Activated naive CD4-positive, alpha-beta T cell (primary cell): ENCODE results near the gene PRDM2.

Experiments
- DNase-seq, 4 experiments: peaks; one replicate each; lab custom pipeline; 2025; lab: John Stamatoyannopoulos, UW

Gene PRDM2

DNA sequence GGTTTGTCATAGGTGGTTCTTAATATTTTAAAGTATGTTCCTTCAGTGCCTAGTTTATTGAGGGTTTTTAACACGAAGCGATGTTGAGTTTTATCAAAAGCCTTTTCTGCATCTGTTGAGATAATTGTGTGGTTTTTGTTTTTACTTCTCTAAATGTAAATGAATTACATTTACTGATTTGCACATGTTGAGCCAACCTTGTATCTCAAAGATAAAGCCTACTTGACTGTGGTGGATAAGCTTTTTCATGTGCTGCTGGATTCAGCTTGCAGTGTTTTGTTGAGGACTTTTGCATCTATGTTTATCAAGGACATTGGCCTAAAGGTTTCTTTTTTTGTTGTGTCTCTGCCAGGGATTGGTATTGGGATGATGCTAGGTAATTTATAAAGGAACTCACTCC is 142.5 kb downstream of the PRDM2 start:
- DNase-seq: no peak

DNA sequence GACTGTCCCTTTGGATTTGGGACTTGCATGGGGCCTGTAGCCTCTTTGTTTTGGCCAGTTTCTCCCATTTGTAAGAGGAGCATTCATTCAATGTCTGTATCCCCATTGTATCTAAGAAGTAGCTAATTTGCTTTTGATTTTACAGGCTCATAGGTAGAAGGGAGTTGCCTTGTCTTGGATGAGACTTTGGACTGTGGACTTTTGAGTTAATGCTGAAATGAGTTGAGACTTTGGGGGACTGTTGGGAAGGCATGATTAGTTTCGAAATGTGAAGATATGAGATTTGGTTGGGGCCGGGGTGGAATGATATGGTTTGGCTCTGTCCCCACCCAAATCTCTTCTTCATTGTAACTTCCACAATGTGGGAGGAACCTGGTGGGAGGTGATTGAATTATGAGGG is 151.7 kb downstream of the PRDM2 start:
- DNase-seq: no peak

DNA sequence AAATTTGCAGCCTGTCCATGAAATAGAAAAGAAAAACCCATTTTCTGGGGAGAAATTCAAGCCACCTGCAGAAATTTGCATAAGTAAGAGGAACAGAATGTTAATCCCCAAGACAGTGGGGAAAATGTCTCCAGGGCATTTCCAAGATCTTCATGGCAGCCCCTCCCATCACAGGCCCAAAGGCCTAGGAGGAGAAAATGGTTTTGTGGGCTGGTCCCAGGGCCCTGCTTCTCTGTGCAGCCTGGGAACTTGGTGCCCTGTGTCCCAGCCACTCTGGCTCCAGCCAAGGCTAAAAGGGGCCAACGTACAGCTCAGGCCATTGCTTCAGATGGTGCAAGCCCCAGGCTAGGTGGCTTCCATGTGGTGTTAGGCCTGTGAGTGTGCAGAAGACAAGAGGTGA is 155.6 kb downstream of the PRDM2 start:
- no peak for DNase-seq

DNA sequence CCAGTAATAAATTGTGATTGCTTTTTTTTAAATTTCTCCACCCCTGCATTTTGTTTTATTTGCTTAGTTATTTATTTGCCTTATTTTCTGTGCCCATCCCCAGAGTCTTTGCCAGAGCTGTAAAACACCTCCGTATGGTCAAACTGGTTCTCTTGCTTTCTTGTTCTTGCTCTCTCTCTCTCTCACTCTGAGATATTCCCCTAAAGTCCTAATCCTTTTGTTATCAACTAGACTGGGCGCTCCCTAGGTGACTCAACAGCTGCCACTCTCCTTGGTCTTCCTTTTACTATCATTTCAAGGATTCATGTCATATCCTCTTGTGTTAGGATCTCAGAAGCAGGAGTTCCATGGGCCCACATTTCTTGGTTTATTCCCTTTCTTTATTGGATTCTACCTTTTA is 160.0 kb downstream of the PRDM2 start:
- no peak for DNase-seq

DNA sequence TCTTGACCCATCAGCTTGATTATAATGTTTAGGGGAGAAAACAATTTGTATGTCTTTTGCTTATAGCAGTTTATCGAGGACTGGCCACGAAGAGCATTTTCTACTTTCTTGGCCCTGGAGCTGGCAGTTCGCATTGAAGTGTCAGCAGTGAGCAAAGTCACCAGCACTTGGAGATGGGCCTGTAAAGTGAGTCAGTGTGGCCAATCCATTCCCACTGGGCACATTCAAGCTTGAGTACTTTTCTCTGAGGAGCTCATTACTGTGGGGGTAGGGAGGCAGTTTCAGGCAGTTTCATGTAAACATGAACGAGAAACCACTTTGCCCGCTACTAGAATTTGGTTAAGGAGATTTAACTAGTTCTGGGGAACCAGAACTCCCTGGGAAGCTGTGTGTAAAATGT is 164.8 kb downstream of the PRDM2 start:
- DNase-seq: no peak

DNA sequence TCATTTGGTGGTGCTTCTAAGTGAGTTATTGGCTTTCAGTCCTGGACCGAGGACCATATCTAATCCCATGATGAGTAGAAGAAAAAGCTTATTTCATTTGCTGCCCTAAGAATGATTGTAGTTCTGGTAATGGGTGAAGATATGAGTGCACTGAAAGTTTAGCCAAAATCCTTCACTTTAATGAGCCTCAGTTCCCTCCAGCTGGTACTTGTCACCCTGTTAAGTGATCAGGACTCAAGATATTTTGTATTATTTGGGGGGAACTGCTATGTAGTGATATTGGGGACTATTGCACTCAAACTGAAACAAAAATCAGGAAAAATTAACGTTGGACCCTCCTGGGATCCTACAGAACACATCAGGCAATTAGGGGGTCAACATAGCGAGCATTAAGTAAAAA is 165.9 kb downstream of the PRDM2 start:
- DNase-seq: no peak

DNA sequence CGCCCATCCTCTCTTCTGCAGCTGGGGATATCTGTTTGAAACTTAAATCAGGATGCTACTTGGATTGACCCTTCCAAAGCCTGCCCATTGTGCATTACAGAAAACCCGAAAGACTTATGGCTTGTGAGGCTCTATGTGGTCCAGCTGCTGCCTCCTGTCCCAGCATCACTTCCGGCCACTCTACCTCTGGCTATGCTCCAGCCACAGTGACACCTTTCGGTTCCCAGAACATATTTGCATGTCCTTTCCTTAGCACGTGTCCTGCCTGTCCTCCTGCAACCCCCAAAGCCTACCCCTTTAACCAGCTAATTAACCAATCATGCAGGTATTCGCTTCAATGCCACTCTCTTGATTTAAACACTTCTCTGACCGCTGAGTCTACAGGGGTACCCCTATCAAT is 167.6 kb downstream of the PRDM2 start:
- no peak for DNase-seq

DNA sequence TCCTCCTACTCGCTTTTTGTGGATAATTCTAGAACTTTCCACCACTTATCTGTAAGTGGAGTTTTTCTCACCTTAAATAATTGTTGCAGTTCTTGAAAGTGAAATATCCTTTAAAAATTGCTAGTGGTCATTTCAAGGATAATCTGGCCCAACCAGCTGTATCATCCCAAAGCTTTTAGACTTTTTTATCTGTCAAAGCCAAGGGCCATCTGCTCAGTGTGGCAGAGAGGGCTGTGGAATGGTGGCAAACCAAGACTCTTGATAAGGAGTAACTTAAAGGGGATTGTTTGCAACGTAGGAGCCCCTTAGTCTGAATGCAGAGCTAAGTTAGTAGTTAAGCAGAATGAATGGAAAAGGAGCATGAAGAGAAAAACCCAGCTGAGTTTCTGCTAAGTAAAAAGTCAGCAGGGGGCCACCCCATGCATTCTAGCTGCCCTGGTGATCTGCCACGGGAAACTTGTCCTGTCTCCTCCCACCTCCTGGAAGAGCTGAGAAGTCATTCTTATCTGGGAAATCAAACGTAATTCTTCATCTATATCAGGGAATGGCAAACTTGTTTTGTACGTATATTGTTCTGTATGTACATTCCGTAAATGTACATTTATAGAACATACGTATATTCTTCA is 169.3 kb downstream of the PRDM2 start:
- DNase-seq: no peak

DNA sequence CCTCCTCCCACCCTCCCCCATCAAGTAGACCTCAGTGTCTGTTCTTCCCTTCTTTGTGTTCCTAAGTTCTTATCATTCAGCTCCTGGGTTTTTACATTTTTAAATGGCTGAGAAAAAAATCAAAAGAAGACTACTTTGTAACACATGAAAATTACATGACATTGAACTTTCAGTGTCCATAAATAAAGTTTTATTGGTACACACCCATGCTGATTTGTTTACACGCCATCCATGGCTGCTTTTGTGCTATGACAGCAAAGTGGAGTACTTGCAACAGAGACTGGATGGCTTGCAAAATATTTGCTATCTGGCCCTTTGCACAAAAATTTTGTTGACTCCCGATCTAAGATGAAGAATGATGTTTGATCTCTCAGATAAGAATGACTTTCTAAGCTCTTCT is 171.4 kb downstream of the PRDM2 start:
- no peak for DNase-seq

DNA sequence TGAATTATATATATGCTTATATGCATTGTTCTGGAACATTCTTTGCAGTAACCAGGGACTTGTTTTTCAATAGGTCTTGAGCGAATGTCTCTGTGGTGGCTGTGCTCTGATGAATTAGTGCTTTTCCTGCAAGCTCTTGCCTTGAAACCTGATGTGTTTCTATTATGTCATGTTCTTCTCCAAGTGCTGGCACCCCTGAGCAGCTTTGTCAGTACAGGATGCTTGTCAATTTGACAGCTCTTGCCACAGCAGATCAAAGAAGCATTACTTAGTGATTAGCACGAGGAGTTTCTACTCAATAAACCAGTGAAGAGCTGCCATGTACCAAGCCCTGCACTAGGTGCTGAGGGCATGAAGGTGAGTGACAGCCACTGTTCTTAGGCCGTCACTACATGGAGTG is 171.9 kb downstream of the PRDM2 start:
- no peak for DNase-seq

DNA sequence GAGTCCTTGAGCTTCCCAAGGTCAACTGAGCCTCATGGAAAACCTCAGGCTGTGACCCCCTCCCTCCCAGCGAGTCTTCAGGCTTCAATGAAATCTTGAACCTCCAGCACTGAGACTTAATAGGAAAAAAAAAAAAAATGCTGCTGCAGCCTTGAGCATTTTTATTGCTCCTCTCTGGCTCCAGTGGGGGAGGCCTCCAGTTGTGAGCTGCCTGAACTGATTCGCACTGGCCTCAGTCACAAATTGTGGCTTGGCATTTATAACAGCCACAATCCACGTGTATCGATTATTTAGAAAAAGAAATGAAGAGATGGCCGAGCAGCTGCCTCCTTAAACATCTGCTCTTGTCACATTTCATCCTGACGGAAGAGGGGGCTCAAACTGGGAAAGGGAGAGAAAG is 173.0 kb downstream of the PRDM2 start:
- DNase-seq: no peak
